ENCODE data around the gene UVRAG.

- no peak for TF ChIP-seq USF1 (IDR thresholded peaks at IDR 0.05)
- no peak for TF ChIP-seq REST (IDR thresholded peaks at IDR 0.05; ENCODE audit: low read depth)
- TF ChIP-seq EP300 (IDR thresholded peaks at IDR 0.05; ENCODE audit: borderline replicate concordance), result no peak
- no peak for TF ChIP-seq CEBPB (IDR thresholded peaks at IDR 0.05)
- TF ChIP-seq YY1 (IDR thresholded peaks at IDR 0.05; ENCODE audit: low read depth), result no peak
- no peak for TF ChIP-seq RAD21 (IDR thresholded peaks at IDR 0.05; ENCODE audit: low read depth)
- no peak for TF ChIP-seq FOXM1 (IDR thresholded peaks at IDR 0.05; ENCODE audit: borderline replicate concordance, low read depth)
- TF ChIP-seq TAF1 (IDR thresholded peaks at IDR 0.05; ENCODE audit: low read depth), result no peak
Measured at GRCh38 chr11:75894036-75894585, 79.1 kb downstream of the UVRAG start.

All from Ishikawa (cell line).